Measurements from ENCODE around the gene THADA.

DNA sequence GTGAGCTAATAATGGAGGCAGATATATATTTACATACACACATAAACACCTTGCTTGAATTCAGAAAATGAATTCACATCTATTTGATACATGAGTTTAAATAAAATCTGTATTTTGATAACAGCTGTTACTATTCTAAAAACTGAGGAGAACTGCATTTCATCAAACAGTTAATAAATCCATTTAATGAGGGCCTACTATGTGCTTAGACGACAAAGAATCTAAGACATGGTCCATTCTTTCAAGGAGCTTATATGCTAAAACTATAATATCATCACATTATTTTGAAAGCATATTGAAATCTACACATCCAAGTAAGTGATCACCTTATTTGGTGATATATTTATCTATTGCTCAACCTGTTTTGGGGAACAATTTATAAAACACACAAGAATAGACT lies 278.6 kb downstream of the THADA start:
- TF ChIP-seq, protein P1, sequence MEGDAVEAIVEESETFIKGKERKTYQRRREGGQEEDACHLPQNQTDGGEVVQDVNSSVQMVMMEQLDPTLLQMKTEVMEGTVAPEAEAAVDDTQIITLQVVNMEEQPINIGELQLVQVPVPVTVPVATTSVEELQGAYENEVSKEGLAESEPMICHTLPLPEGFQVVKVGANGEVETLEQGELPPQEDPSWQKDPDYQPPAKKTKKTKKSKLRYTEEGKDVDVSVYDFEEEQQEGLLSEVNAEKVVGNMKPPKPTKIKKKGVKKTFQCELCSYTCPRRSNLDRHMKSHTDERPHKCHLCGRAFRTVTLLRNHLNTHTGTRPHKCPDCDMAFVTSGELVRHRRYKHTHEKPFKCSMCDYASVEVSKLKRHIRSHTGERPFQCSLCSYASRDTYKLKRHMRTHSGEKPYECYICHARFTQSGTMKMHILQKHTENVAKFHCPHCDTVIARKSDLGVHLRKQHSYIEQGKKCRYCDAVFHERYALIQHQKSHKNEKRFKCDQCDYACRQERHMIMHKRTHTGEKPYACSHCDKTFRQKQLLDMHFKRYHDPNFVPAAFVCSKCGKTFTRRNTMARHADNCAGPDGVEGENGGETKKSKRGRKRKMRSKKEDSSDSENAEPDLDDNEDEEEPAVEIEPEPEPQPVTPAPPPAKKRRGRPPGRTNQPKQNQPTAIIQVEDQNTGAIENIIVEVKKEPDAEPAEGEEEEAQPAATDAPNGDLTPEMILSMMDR (IDR thresholded peaks at IDR 0.05 in 8 of 11, conservative IDR thresholded peaks at IDR 0.05 in 3 of 11) = no peak
- no peak for TF ChIP-seq POLR2AphosphoS5 (IDR thresholded peaks at IDR 0.05)
